NOMO-1 treated with DMSO at 0.1 percent for 48 hours (cell line): ENCODE data around the gene HYAL3.
"Not testable (repeated sequence)": the region's sequence is repeated elsewhere in the genome, so short reads cannot be mapped to it uniquely, and the experiment has no call there.

Experiments
- DNase-seq: peaks from one replicate; lab custom pipeline; 2025; ENCODE audit not compliant: unreplicated experiment; lab: John Stamatoyannopoulos, UW

Gene HYAL3

DNA sequence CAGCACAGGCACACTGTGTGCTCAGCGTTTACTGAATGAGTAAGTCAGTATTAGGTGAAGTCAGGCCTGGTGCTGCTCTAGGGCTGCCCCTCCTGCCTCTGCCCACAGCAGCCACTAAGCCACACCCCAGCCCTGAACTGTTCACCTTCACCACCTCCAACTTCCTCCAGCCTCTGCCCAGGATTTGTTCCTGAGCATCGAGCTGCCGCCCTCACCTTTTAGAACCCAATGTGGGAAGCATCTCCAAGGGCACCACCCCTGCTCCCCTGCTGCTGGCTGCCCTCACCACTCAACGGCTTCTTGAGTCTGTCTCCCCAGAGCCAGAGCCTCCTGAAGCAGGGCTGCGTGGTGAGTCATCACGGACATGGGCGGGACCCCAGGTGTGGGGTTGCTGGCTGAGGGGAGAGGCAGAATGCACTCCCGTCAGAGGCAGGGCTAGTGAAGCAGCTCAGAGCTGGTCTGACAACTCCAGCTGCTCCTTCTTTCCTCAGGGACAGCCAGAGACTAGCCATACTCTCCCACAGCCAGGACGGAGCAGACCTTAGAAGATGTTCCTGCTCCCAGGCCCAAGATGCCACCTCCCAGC is 17.5 kb upstream of the HYAL3 start:
- DNase-seq, result no peak

DNA sequence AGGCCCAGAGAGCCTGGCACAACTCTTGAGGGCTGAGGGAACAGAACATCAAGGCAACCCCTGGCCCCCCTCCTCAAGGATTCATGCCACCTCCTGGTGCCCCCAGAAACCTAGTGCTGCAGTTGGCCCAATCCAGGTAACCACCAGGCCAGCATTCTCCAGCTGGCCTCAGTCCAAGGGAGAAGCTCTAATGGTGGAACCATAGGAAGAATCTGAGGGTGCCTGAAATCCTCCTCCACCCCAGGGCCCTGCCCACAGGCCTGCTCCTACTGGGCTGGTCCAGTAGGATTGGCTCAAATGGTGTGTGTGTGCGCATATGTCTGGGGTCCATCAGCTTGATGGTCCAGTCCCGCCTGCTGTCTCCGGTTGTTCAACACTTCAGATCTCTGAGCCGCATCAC is 15.6 kb upstream of the HYAL3 start:
- no peak for DNase-seq

DNA sequence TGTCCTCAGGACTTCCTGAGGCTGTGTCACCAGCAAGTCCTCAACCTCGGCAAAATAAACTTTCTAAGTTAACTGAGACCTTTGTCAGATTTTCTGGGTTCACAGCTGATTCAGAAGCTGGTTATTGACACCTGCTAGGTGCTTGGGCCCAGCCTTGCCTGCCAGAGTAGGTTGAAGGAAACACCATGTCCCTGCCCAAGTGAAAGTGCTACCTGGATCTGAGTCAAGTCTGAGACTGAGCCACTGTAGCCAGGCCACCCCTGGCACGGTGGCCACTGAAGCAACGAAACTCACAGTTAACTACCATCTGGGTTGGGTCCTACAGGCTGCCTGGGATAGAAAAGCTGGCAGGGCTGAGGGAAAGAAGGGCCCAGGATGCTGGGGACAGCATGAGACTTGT is 15.1 kb upstream of the HYAL3 start:
- DNase-seq, result no peak

DNA sequence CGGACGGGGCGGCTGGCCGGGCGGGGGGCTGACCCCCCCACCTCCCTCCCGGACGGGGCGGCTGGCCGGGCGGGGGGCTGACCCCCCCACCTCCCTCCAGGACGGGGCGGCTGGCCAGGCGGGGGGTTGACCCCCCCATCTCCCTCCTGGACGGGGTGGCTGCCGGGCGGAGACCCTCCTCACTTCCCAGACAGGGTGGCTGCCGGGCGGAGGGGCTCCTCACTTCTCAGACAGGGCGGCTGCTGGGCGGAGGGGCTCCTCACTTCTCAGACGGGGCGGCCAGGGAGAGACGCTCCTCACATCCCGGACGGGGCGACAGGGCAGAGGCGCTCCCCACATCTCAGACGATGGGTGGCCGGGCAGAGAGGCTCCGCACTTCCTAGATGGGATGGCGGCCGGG is 12.8 kb upstream of the HYAL3 start:
- not testable (repeated sequence) for DNase-seq

DNA sequence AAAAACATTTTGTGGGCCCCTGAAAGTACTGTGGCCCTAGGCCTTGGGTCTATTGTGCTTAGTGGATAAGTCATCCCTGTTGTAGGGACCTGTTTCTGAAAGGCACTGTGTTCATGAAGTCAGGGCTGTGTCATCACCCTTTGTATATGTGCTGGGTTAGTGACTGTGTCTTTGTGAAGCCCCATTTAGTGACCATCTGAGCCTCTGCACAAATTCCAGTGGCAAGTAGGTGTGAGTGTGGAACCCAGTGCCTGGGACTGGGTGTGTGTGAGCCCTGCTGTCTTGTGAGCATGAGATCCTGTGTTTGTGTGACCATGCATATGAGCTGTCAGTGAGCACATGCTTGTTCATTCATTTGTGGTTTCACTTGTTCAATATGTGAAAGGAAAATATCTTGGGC is 5.4 kb upstream of the HYAL3 start:
- no peak for DNase-seq

DNA sequence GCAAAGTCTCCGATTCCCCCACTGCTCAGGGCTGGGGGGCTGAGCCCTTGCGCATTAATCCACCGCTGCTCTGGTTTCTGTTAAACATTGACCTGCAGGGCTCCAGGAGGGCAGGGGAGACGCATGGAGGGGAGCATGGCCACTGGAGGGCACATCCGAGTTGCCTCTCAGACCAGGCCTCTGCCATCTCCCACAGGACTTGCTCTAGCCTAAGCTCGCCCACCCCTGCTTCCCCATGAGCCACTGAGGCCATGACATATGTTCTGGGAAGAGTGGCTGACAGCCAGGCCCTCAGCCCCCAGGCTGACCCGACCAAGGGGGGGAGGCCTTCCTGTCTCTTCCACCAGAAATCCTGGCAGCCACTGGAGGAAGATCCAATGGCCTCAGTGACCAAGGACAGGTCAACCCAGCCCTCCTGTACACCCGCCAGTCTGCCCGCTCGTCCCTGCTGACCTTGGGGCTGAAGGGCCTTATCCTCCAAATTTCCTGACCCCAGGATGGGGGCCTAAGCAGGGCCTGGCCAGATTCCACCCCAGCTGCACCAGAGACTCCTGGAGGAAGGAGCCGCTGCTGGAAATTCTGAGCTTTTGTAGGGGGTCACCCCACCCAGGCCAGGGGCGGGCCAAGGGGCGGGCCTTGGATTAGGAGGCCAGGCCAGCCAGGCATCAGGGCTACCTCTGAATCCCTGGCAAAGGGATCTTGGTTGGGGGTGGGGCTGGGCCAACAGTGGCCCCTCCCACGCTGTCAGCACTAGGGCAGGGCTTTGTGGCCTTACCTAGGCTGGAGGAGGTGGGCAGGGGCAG is 4.0 kb upstream of the HYAL3 start, which contains the start of gene HYAL1:
Gene HYAL1, minus strand, starts transcription at position 562 of the 803 bp plus-strand sequence. CDS start 618 bp downstream, outside the sequence.
- no peak for DNase-seq

DNA sequence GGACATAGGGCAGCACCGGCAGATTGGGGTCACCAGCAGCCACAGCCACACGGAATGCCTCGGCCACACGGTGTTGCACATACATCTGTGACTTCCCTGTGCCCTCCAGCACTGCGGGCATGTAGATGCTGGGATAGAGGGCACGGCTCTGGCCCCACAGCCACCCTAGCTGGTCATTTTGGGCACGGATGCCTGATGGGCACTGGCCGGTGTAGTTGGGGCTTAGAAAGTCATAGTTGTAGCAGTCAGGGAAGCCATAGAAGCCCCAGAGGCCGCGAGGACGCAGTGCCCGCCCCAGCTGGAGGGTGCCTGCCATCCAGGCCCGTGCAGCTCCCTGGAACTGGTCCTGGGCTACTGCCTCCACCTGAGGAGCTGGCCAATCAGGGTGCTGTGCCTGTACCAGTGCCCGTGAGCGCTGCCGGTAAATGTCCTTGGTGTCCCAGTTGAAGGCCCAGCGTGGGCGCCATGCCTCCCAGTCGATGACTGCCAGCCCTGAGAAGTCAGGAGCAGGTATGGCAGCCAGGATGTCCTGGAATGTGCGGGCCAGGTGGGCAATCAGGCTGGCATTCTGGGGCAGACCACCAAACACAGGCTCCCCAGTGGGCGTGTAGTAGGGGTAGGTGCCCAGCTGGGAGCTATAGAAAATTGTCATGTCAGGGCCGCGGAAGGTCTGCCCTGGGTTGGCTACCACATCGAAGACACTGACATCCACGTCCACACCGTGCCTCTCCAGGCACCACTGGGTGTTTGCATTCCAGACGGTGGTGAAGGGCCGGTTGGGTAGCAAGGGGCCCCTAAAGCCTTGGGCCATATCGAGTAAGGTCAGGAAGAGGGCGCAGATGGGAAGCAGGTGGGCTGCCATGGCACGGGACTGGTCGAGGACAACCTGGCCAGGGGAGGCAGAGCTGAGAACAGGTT is 3.1 kb upstream of the HYAL3 start:
- DNase-seq, result no peak

DNA sequence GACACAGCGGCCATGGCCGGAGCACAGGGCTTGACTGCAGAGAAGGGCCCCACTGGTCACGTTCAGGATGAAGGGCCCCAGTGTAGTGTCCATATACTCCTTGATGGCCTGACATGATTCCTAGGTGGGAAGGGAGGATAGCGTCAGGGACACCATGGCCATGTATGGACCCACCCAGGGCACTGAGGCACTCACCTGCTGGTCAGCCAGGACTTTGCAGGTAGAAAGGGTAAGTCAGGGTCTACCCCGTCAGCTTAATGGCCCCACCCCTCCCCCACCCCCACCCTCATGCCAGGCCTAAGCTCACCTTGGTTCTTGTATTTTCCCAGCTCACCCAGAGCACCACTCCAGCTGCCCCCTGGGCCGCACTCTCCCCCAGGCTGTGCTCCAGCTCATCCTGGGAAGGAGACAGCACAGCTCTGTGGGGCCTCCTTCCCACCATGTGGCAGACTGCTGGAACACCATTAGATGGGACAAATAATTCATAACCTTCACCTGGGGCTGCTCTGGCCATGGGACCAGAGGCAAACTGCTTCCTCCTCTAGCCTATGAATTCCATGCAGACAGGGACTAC is 1.6 kb upstream of the HYAL3 start:
- DNase-seq, result no peak

DNA sequence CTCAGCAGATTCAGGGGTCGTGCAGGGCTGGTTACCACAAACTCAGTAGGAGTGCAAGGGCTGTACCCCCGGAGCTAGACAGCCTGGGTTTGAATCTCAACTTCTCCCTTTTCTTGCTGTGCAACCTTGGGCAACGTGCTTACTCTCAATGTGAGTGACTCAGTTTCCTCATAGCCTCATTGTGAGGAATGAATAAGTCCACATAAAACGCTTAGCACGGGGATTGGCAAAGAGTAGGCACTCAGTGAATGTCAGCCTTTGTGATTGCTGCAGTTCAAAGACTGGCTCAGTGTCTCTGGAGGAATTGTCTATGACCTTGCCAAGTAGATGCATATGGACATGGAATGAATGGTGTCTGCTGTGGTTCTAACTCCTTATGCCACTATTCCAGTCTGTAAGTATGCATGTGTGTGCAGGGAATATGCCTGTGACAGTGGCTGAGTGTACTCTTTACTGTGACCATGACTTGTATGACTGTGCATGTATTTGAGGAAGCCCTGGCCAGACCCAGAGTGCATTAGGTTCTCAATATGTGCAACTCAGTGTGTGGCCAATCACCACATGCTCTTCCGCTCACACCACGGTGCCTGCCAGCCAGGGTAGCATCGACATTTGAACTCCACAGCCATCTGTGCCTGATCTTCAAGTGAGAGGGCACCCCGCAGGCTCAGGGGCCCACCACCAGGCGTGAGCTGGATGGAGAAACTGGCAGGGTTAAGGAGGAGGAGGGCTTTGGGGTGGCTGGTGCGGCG is 900 bp upstream of the HYAL3 start:
- DNase-seq, result peak; percentile 92

DNA sequence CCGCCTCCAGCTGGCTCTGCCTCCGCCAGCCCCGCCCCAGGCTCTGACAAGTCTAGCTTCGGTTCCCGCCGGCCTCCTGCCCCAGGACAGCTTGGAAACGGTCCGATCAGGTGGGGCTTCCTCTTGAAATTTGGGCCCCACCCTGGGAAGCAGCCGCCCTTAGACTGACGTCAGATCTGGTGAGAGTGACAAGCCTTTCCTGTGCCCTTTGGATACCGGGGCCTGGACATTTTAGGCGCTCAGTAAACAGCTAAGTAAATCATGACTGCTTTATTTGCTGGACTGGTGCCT is 378 bp upstream of the HYAL3 start:
- DNase-seq, result no peak

DNA sequence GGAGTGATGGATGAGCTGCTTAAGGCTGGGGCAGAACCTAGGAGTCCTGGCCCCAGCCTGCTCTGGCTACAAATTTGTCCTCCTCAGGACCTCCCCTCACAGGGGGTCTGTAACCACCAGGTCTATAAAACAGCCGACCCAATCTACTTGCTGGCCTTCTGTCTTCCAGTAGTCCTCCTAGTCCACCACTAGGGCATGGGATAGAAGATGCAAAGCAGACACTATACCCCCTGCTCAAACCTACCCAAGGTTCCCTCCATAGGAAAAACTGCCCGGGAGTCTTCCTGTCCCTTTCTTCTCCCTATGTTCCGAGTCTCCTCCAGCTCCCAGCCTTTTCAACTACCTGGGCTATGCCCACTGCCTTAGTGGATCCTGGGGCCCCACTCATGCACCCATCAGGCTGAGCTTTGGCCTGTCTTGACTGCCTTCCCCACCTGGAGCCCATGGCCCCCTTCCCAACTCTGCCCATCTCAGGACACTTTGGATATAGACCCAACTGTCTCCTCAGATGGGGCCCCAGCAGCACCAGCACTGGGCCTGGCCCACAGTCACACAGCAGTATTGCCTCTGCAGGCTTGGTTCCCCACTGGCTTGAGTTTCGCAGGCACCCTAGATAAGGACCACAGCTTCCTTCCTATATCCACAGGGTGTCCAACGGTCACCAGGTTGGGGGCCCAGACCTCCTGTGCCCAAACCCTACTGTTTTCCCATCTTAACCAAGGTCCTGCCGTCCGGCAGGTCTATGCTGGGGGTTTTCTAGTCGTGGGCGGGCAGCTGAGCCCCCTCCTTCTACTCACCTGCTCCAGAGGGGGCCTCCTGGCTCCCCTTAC is 1.1 kb downstream of the HYAL3 start:
- peak; percentile 25 for DNase-seq

DNA sequence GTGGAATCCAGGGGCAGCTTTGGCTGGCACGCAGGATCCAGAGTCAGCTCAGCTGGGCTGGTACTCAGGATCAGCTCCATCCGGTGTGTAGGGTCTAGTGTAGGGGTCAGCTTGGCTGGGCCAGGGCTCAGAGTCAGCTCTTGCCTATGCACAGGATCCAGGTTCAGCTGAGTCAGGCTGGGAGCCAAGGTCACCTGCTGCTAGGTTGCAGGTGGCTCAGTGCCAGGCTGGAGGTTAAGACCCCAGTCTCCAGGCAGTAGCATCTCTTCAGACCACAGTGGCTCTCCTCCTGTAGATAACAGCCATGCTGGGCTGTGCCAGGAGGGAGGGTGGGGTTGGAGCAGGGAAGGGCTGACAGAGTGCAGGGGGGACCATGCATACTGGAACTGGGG is 1.8 kb downstream of the HYAL3 start:
- no peak for DNase-seq

DNA sequence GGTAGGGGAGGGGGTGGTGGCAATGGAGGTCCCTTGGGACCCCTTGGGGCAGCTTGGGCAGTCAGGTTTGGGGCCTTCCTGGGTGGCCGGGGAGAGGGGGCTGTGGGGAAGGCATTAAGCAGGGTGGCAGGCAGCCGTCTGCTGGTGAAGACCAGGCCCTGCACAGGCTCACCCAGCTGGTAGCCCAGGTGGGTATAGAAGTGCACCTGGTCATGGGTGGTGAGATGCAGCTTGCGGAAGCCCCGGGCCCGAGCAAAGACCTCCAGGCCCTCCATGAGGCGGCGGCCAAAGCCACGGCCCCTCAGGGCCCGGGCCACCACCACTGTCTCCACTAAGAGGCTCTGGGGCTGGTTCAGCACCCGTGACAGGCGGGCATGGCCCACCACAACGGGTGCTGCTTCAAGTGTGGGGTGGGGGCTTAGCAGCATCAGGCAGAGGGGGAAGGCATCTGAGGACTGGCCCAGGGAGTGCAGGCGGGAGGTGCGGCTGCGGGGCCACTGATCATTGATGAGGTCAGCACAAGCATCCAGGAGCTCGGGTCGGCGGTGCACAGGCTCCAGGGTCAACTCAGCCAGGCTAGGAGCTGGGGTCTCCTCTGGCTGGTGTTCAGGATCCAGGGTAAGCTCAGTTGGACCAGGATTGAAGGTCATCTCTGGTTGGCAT is 2.4 kb downstream of the HYAL3 start:
- no peak for DNase-seq

DNA sequence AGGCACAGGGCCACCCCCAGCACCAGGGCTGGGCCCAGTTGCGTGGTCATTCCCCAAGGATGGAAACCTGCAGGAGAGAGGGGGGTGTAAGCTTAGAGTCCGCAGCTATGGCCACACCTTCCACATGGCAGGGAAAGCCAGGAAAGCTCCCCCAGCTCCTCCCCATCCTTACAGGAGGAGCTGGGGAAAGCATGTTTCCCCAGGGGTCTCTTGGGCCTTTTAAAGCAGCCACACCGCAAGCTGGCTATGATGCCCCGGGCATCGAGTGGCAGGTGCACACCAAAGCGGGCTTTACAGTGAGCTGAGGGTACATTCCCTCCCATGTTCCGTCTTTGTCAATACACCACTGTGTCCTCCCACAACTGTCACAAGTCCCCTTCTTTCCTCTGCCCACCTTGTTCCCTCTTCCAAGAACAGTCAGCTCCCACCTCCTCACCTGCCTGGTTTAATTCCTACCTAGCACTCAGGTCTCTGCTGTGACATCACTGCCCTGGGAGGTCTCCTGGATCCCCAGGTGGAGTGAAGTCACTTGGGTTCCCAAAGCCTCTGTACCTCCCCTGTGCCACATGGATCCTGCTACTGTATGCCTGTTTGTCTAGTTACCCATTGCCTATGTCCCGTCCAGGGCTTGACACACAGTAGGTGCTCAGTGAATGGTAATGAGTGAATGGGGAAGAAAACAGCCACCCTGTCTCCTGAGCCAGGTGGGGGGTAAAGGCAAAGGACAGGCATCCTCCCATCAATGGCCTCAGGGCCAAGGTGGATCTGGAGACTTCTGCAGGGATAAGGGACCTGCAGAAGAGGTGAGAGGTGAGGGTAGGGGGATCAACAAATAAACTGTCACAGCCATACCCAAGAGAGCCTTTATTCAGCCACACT is 3.4 kb downstream of the HYAL3 start:
- no peak for DNase-seq

DNA sequence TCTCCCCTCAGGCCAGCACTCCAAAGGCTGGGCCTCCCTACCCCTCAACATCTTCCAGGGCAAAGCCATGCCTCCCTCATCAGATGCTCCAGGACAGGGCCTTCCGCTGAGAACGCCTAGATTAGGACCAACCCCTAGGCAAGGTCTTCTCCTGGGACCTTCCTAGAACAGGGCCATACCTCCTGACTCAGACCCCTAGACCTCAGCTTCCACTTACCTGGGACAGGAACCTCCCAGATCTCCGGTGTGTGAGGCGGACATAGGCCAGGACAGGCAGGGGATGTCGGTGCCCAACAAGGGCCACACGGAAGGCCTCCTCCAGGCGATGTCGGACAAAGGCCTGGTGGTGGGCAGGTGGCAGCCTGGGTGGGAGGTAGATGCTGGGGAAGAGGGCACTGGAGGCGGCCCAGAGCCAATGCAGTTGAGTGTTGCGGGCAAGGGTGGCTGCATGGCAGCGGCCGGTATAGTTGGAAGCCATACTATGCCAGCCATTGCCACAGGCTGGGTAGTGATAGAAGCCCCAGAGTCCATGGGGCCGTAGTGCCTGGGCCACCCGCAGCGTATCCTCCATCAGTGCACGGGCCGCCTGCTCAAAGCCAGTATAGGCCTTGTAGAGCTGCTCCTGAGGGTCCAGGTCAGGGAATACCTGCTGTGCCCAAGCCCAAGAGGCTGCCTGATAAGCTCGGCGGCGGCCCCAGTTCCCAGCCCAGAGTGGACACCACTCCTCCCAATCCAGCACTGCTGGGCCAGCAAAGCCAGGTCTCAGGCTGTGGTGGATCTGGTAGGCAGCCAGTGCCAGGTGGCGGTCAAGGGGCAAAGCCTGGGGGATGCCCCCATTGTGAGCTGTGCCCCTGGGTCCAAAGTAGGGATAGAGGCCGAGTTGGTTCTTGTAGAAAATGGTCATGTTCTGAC is 4.5 kb downstream of the HYAL3 start:
- DNase-seq, result no peak

DNA sequence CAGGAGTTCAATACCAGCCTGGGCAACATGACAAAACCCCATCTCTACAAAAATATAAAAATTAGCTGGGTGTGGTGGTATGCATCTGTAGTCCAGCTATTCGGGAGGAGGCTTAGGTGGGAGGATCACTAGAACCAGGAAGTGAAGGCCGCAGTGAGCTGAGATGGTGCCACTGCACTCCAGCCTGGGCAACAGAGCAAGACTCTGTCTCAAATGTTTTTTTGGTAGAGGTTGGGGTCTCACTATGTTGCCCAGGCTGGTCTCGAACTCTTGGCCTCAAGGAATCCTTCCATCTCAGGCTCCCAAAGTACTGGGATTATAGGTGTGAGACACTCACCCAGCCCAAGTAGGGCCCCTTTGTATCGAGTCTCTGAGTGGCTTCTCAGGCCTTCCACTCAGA is 5.1 kb downstream of the HYAL3 start:
- no peak for DNase-seq

DNA sequence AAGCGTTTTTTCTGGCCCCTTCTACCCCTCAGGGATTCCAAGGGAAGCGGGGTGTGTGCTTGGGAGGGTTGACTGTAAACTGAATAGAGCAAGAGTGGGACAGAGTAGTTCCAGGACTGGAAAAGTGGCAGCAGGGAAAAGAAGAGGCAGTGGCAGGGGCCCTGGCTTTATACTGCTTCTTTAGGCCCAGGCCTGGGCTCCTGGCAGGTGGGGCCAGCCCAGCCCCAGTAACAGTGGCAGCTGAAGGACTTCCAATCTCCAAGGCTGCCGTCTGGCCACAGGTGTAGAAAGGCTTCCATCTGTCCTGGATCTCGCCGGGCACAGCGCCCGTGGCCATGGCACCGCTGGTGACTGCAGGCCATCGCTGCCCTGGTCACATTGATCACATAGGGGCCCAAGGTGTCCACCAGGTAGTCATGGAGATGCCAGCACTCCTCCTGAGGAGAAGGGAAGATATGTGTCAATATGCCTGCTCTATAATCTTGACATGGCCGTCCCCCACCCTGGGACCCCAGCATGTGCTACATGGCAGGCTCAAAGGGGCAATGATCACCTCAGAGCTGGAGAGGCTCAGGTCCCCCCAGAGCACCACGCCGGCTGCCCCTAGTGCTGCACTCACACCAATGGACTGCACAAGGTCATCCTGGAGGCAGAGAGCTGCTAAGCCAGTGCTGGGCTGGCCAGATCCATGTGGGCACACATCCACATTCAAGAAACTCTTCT is 6.0 kb downstream of the HYAL3 start:
- DNase-seq, result no peak
